Islet precursor cell (in vitro differentiated cells): Measurements from ENCODE around the gene HEXIM1.

Source experiments
- DNase-seq: peaks from one replicate; pipeline ENCODE4 v3.0.0-alpha.2; 2018

Gene HEXIM1

GRCh38 chr17:45148183-45149036, at the start of gene HEXIM1:
Gene HEXIM1, plus strand, starts transcription at chr17:45148475. Its CDS starts 716 bp downstream, at chr17:45149191.
- DNase-seq = peak; percentile 100

- DNase-seq = peak; percentile 96
Measured at GRCh38 chr17:45098869-45099616, 49.2 kb upstream of the HEXIM1 start.

GRCh38 chr17:45101546-45101882, 46.8 kb upstream of the HEXIM1 start:
- no peak for DNase-seq

GRCh38 chr17:45101883-45102811, 46.1 kb upstream of the HEXIM1 start:
- DNase-seq = peak; percentile 88

GRCh38 chr17:45102856-45103255, 45.4 kb upstream of the HEXIM1 start:
- no peak for DNase-seq

GRCh38 chr17:45103269-45103795, 44.9 kb upstream of the HEXIM1 start:
- peak; percentile 46 for DNase-seq

- peak; percentile 63 for DNase-seq
Measured at GRCh38 chr17:45104029-45104428, 44.2 kb upstream of the HEXIM1 start.

GRCh38 chr17:45104497-45104896, 43.8 kb upstream of the HEXIM1 start:
- DNase-seq = peak; percentile 48

- peak; percentile 52 for DNase-seq
Measured at GRCh38 chr17:45104907-45105624, 43.2 kb upstream of the HEXIM1 start.

GRCh38 chr17:45106096-45106495, 42.2 kb upstream of the HEXIM1 start:
- no peak for DNase-seq

GRCh38 chr17:45106582-45106981, 41.7 kb upstream of the HEXIM1 start:
- DNase-seq = no peak

GRCh38 chr17:45107293-45108010, 40.8 kb upstream of the HEXIM1 start:
- DNase-seq = no peak

- no peak for DNase-seq
Measured at GRCh38 chr17:45108051-45108450, 40.2 kb upstream of the HEXIM1 start.

- DNase-seq = no peak
Measured at GRCh38 chr17:45108595-45109521, 39.4 kb upstream of the HEXIM1 start.

- DNase-seq = no peak
Measured at GRCh38 chr17:45110676-45111611, 37.3 kb upstream of the HEXIM1 start.

- no peak for DNase-seq
Measured at GRCh38 chr17:45111850-45112249, 36.4 kb upstream of the HEXIM1 start.

GRCh38 chr17:45112559-45113423, 35.5 kb upstream of the HEXIM1 start:
- no peak for DNase-seq

- DNase-seq = no peak
Measured at GRCh38 chr17:45113424-45113754, 34.9 kb upstream of the HEXIM1 start.
